ENCODE results near the gene MADD.
A peak's percentile ranks its signal among the peaks of the same experiment; 100 is the strongest.

Gene MADD

GRCh38 chr11:47357985-47358730 lies 88.2 kb downstream of the MADD start:
- H3K4me1 ChIP-seq (ENCODE audit: control insufficient read depth, insufficient read depth, low read length) = peaks cover 13% of the 10 kb centered on the region
- no peak overlapping the region for H3K9ac ChIP-seq (ENCODE audit: low read length in 2 of 2)
- H3K27ac ChIP-seq (ENCODE audit: low read length) = no peak overlapping the region
- H3K27me3 ChIP-seq (ENCODE audit: control insufficient read depth in 1 of 2, insufficient read depth in 2 of 2, low read length in 2 of 2) = no peaks in the 10 kb centered on the region
- no peaks in the 10 kb centered on the region for H3K9me3 ChIP-seq (ENCODE audit: control insufficient read depth in 2 of 2, low read length in 2 of 2)
- H3K36me3 ChIP-seq (ENCODE audit: control insufficient read depth in 2 of 2, insufficient read depth in 2 of 2, low read length in 2 of 2) = peaks cover 2 to 7% of the 10 kb centered on the region in 2 donors
- H3K4me3 ChIP-seq (ENCODE audit: low read length in 2 of 2) = no peak overlapping the region

DNA sequence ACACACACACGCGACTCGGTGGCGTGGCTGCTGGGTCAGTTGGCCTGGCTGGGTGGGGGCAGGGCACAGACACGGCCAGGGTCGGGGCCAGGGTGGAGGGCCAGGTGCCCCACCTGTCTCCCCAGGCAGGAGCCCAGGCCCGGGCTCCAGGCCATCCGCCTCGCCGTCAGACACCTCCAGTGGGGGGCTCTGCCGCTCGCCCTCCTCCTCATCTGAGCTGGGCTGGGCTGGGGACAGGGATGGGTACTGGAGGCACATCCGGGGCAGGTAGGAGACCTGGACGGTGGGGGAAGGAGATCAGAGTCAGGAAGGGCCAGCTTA lies 88.8 kb downstream of the MADD start:
- no peak overlapping the region for H3K4me3 ChIP-seq (ENCODE audit: low read length in 2 of 2)
- no peak overlapping the region for H3K9ac ChIP-seq (ENCODE audit: low read length in 2 of 2)
- peaks cover 2 to 7% of the 10 kb centered on the region in 2 donors for H3K36me3 ChIP-seq (ENCODE audit: control insufficient read depth in 2 of 2, insufficient read depth in 2 of 2, low read length in 2 of 2)
- peaks cover 13% of the 10 kb centered on the region for H3K4me1 ChIP-seq (ENCODE audit: control insufficient read depth, insufficient read depth, low read length)
- no peaks in the 10 kb centered on the region for H3K9me3 ChIP-seq (ENCODE audit: control insufficient read depth in 2 of 2, low read length in 2 of 2)
- no peaks in the 10 kb centered on the region for H3K27me3 ChIP-seq (ENCODE audit: control insufficient read depth in 1 of 2, insufficient read depth in 2 of 2, low read length in 2 of 2)
- H3K27ac ChIP-seq (ENCODE audit: low read length) = no peak overlapping the region

DNA sequence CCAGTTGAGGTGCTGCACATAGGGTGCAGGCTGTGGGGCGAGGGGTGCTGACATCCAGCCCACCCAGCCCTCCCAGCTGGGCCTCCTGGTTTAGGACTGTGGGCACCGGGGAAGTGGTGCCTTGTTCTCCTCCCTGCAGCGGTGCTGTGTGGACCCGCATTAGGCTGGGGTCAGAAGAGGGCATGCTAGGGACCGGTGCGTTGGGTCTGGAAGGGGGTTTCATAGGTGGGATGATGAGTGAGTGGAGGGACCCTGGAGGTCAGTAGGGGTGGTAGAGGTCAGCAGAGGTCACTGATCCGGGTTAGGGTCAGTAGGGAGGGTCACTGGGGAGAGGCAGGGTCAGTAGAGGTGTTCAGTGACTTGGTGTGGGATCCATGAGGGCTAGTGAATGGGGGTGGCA lies 89.2 kb downstream of the MADD start:
- no peaks in the 10 kb centered on the region for H3K27me3 ChIP-seq (ENCODE audit: control insufficient read depth in 1 of 2, insufficient read depth in 2 of 2, low read length in 2 of 2)
- H3K27ac ChIP-seq (ENCODE audit: low read length) = no peak overlapping the region

DNA sequence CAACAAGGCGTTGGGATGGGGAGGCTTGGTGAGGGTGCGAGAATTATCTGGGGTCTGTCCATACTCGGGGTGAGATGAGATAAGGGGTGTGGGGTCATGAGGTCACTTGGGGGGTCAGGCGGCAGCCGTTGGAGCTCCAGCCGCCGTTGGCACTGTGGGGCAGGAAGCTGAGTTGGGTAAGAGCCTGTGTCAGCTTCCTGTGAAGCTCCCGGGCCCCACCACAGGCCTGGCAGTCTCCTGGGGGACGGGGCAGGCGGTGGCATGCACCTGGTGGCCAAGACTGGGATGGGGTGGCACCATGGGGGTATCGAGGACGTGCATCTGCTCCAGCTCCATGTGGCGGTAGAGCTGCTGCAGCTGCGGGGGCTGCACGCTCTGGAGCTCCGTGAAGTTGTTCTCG lies 89.7 kb downstream of the MADD start:
- H3K4me3 ChIP-seq (ENCODE audit: low read length in 2 of 2) = no peak overlapping the region
- H3K27me3 ChIP-seq (ENCODE audit: control insufficient read depth in 1 of 2, insufficient read depth in 2 of 2, low read length in 2 of 2) = no peaks in the 10 kb centered on the region
- peaks cover 2 to 7% of the 10 kb centered on the region in 2 donors for H3K36me3 ChIP-seq (ENCODE audit: control insufficient read depth in 2 of 2, insufficient read depth in 2 of 2, low read length in 2 of 2)
- no peak overlapping the region for H3K9ac ChIP-seq (ENCODE audit: low read length in 2 of 2)
- H3K9me3 ChIP-seq (ENCODE audit: control insufficient read depth in 2 of 2, low read length in 2 of 2) = no peaks in the 10 kb centered on the region
- H3K27ac ChIP-seq (ENCODE audit: low read length) = no peak overlapping the region
- H3K4me1 ChIP-seq (ENCODE audit: control insufficient read depth, insufficient read depth, low read length) = peaks cover 12% of the 10 kb centered on the region

More for the DNA sequence above, 89.2 kb downstream of the MADD start:
- no peak overlapping the region for H3K4me3 ChIP-seq (ENCODE audit: low read length in 2 of 2)
- H3K9ac ChIP-seq (ENCODE audit: low read length in 2 of 2) = no peak overlapping the region
- H3K36me3 ChIP-seq (ENCODE audit: control insufficient read depth in 2 of 2, insufficient read depth in 2 of 2, low read length in 2 of 2) = peaks cover 2 to 7% of the 10 kb centered on the region in 2 donors
- H3K4me1 ChIP-seq (ENCODE audit: control insufficient read depth, insufficient read depth, low read length) = peaks cover 13% of the 10 kb centered on the region
- H3K9me3 ChIP-seq (ENCODE audit: control insufficient read depth in 2 of 2, low read length in 2 of 2) = no peaks in the 10 kb centered on the region

DNA sequence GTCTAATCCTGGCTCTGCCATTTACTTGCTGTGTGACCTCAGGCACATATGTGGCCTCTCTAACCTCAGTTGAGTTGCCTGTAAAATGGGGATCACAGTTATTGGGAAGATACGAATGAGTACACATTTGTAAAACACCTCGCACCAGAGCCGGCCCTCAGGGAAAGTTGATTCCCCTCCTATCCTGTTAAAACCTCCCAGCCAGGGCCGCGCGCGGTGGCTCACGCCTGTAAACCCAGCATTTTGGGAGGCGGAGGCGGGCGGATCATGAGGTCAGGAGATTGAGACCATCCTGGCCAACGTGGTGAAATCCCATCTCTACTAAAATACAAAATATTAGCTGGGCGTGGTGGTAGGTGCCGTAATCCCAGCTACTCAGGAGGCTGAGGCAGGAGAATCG lies 90.4 kb downstream of the MADD start:
- Histone ChIP-seq H3K4me1 (ENCODE audit: control insufficient read depth, insufficient read depth, low read length) (peaks cover 7% of the 10 kb centered on the region), H3K27me3 (ENCODE audit: control insufficient read depth in 1 of 2, insufficient read depth in 2 of 2, low read length in 2 of 2) (no peaks in the 10 kb centered on the region), H3K9ac (ENCODE audit: low read length in 2 of 2) (no peak overlapping the region), H3K4me3 (ENCODE audit: low read length in 2 of 2) (no peak overlapping the region), H3K27ac (ENCODE audit: low read length) (no peak overlapping the region), H3K9me3 (ENCODE audit: control insufficient read depth in 2 of 2, low read length in 2 of 2) (no peaks in the 10 kb centered on the region), H3K36me3 (ENCODE audit: control insufficient read depth in 2 of 2, insufficient read depth in 2 of 2, low read length in 2 of 2) (peaks cover 2 to 7% of the 10 kb centered on the region in 2 donors)

GRCh38 chr11:47361419-47361818 lies 91.5 kb downstream of the MADD start:
- H3K27ac ChIP-seq (ENCODE audit: low read length) = no peak overlapping the region

DNA sequence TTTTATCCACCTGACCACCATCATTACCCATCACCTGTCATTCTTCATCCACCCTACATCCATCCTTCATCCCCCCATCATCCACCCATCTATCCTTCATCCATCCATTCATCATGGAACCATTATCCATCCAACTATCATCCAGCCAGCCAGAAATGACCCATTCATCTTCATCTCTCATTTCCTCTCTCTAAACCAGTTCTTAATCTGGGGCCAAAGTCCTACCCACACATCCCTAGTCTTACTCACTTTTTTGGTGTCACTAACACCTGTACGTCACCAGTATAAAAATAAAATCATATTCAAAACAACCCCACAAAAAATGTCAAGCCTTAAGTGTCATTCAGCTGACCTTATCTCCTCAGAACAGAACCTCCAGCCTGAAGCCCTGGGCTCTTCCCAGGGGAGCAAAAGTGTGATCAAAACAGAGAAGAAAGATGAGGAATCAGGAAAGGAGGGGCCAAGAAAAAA lies 96.1 kb downstream of the MADD start:
- no peaks in the 10 kb centered on the region for H3K27me3 ChIP-seq (ENCODE audit: control insufficient read depth in 1 of 2, insufficient read depth in 2 of 2, low read length in 2 of 2)
- no peaks in the 10 kb centered on the region for H3K36me3 ChIP-seq (ENCODE audit: control insufficient read depth in 2 of 2, insufficient read depth in 2 of 2, low read length in 2 of 2)
- H3K9ac ChIP-seq (ENCODE audit: low read length in 2 of 2) = no peak overlapping the region
- H3K27ac ChIP-seq (ENCODE audit: low read length) = no peak overlapping the region
- H3K9me3 ChIP-seq (ENCODE audit: control insufficient read depth in 2 of 2, low read length in 2 of 2) = no peaks in the 10 kb centered on the region
- H3K4me1 ChIP-seq (ENCODE audit: control insufficient read depth, insufficient read depth, low read length) = no peaks in the 10 kb centered on the region
- H3K4me3 ChIP-seq (ENCODE audit: low read length in 2 of 2) = no peak overlapping the region

More at GRCh38 chr11:47361419-47361818, 91.5 kb downstream of the MADD start:
- H3K27me3 ChIP-seq (ENCODE audit: control insufficient read depth in 1 of 2, insufficient read depth in 2 of 2, low read length in 2 of 2) = no peaks in the 10 kb centered on the region
- H3K4me3 ChIP-seq (ENCODE audit: low read length in 2 of 2) = no peak overlapping the region
- no peak overlapping the region for H3K9ac ChIP-seq (ENCODE audit: low read length in 2 of 2)
- peaks cover 2 to 7% of the 10 kb centered on the region in 2 donors for H3K36me3 ChIP-seq (ENCODE audit: control insufficient read depth in 2 of 2, insufficient read depth in 2 of 2, low read length in 2 of 2)
- H3K9me3 ChIP-seq (ENCODE audit: control insufficient read depth in 2 of 2, low read length in 2 of 2) = no peaks in the 10 kb centered on the region
- no peaks in the 10 kb centered on the region for H3K4me1 ChIP-seq (ENCODE audit: control insufficient read depth, insufficient read depth, low read length)

DNA sequence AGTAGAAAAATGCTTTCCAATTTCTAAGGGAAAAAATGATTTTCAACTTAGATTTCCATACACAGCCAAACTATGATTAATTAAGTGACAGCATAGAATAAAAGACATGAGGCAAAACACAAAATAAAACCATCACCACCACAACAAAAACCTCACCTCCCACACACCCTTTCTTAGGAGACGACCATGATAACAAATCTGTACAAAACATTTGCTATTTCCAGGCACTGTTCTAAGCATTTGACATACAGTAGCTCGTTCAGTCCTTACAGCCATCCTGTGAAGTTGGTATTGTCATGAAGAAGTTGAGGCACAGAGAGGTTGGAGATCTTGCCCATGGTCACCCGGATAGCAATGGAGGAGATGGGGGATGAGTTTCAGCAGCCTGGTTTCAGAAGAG lies 99.7 kb downstream of the MADD start:
- no peak overlapping the region for H3K27ac ChIP-seq (ENCODE audit: low read length)
- no peaks in the 10 kb centered on the region for H3K4me1 ChIP-seq (ENCODE audit: control insufficient read depth, insufficient read depth, low read length)
- H3K27me3 ChIP-seq (ENCODE audit: control insufficient read depth in 1 of 2, insufficient read depth in 2 of 2, low read length in 2 of 2) = no peaks in the 10 kb centered on the region
- H3K4me3 ChIP-seq (ENCODE audit: low read length in 2 of 2) = no peak overlapping the region
- H3K9ac ChIP-seq (ENCODE audit: low read length in 2 of 2) = no peak overlapping the region
- H3K9me3 ChIP-seq (ENCODE audit: control insufficient read depth in 2 of 2, low read length in 2 of 2) = no peaks in the 10 kb centered on the region
- no peaks in the 10 kb centered on the region for H3K36me3 ChIP-seq (ENCODE audit: control insufficient read depth in 2 of 2, insufficient read depth in 2 of 2, low read length in 2 of 2)

- H3K9ac ChIP-seq (ENCODE audit: low read length in 2 of 2) = no peak overlapping the region
- H3K27ac ChIP-seq (ENCODE audit: low read length) = no peak overlapping the region
- H3K4me1 ChIP-seq (ENCODE audit: control insufficient read depth, insufficient read depth, low read length) = no peaks in the 10 kb centered on the region
- H3K36me3 ChIP-seq (ENCODE audit: control insufficient read depth in 2 of 2, insufficient read depth in 2 of 2, low read length in 2 of 2) = no peaks in the 10 kb centered on the region
- no peak overlapping the region for H3K4me3 ChIP-seq (ENCODE audit: low read length in 2 of 2)
- no peaks in the 10 kb centered on the region for H3K9me3 ChIP-seq (ENCODE audit: control insufficient read depth in 2 of 2, low read length in 2 of 2)
- no peaks in the 10 kb centered on the region for H3K27me3 ChIP-seq (ENCODE audit: control insufficient read depth in 1 of 2, insufficient read depth in 2 of 2, low read length in 2 of 2)
Measured at GRCh38 chr11:47372422-47372821, 102.5 kb downstream of the MADD start.

DNA sequence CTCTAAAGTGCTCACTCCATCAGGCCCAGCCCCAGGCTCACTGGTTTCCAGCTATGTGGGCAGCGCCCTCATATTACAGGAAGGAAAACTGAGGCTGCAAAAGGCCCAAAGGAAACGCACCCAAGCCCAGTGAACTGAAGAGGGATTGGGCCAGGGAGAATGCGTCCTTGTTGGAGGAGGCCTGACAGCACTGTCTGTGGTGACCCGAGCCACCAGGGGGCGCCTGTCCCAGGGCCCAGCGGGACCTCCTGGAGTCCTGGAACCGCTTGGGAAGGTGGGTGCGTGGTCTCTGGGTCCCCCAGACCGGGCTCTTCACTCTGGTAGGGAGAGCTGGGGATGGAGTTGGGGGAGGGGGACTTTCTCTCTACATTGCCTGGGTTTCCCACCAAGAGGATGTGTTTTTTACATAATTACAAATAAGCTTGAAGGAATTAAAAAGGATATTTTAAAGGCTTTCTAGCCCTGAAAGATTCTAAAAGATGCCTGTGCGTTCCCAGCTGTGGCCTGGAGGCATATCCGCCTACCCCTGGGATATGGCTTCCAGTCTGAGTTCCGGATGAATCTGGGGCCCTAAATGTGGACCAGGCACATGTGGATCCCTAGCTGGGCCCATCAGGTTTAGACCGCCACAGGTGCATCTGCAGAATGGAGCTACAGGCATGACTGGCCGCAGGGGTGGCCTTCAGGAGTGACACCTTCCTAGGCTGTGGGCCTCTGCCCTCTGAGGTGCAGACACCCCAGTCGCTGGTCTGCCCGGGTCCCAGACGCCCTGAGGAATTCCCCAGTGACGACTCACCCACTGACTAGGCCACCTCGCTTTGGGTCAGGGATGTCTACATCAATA lies 104.2 kb downstream of the MADD start:
- Histone ChIP-seq H3K9ac (ENCODE audit: low read length in 2 of 2) (peak overlapping the region in 1 of 2 donors; percentile 55), H3K36me3 (ENCODE audit: control insufficient read depth in 2 of 2, insufficient read depth in 2 of 2, low read length in 2 of 2) (no peaks in the 10 kb centered on the region), H3K9me3 (ENCODE audit: control insufficient read depth in 2 of 2, low read length in 2 of 2) (no peaks in the 10 kb centered on the region), H3K4me1 (ENCODE audit: control insufficient read depth, insufficient read depth, low read length) (no peaks in the 10 kb centered on the region), H3K27me3 (ENCODE audit: control insufficient read depth in 1 of 2, insufficient read depth in 2 of 2, low read length in 2 of 2) (no peaks in the 10 kb centered on the region), H3K4me3 (ENCODE audit: low read length in 2 of 2) (no peak overlapping the region), H3K27ac (ENCODE audit: low read length) (no peak overlapping the region)

DNA sequence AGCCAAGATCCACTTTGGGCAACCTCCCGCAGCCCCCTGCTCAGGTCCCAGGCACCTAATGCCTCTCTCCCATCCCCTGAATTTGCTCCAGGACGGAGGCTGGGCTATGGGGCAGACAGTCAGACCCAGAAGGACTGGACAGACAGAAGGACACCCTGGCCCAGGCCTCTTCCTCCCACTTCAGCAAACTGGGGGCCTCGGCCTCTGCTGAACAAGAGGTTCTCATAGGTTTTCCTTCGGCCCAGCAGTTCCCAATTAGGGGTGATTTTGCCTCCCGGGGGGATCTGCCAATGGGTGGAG lies 104.7 kb downstream of the MADD start:
- Histone ChIP-seq H3K9me3 (ENCODE audit: control insufficient read depth in 2 of 2, low read length in 2 of 2) (no peaks in the 10 kb centered on the region), H3K27me3 (ENCODE audit: control insufficient read depth in 1 of 2, insufficient read depth in 2 of 2, low read length in 2 of 2) (no peaks in the 10 kb centered on the region), H3K36me3 (ENCODE audit: control insufficient read depth in 2 of 2, insufficient read depth in 2 of 2, low read length in 2 of 2) (no peaks in the 10 kb centered on the region), H3K4me3 (ENCODE audit: low read length in 2 of 2) (no peak overlapping the region), H3K27ac (ENCODE audit: low read length) (no peak overlapping the region), H3K4me1 (ENCODE audit: control insufficient read depth, insufficient read depth, low read length) (no peaks in the 10 kb centered on the region), H3K9ac (ENCODE audit: low read length in 2 of 2) (no peak overlapping the region)
